Measurements from ENCODE around the gene PPFIA3.

- TF ChIP-seq YY1 (IDR thresholded peaks at IDR 0.05; ENCODE audit: insufficient read depth, insufficient read length): no peak
- no peak for TF ChIP-seq SUZ12 (IDR thresholded peaks at IDR 0.05; ENCODE audit: extremely low read depth, insufficient read depth, insufficient read length)
- TF ChIP-seq ZNF274 (IDR thresholded peaks at IDR 0.05; ENCODE audit: low read depth, low read length): no peak
Measured at GRCh38 chr19:49155005-49155819, 35.9 kb downstream of the PPFIA3 start, which contains the start of gene HRC.

Measured in NT2/D1 (cell line).